GM12865 (cell line): ENCODE results near the gene PEX11G.

Experiments
- DNase-seq: peaks from one replicate; pipeline ENCODE4 v3.0.0; 2010; ENCODE audit warnings: low read depth
- H3K4me3 ChIP-seq: 2 replicates; pipeline ENCODE4 v1.5.1; 2011; ENCODE audit warnings: mild to moderate bottlenecking, low read depth, low read length, control low read depth
- CTCF ChIP-seq: IDR thresholded peaks from 2 replicates; pipeline ENCODE4 v1.5.1; 2011; ENCODE audit warnings: low read length, control low read depth, low read depth, inconsistent platforms; ENCODE audit not compliant: insufficient read depth; ENCODE audit errors: missing control alignments

Gene PEX11G

GRCh38 chr19:7519361-7520130, 30.7 kb upstream of the PEX11G start:
- no peak overlapping the region for H3K4me3 ChIP-seq
- no peak for DNase-seq
- no peak for TF ChIP-seq CTCF

- no peak for TF ChIP-seq CTCF
- no peak for DNase-seq
- H3K4me3 ChIP-seq = no peak overlapping the region
These were observed 28.0 kb upstream of the PEX11G start for GRCh38 chr19:7516878-7517277.

- peak overlapping the region; percentile 42 for H3K4me3 ChIP-seq
- no peak for DNase-seq
- TF ChIP-seq CTCF = no peak
These were observed 27.5 kb upstream of the PEX11G start for GRCh38 chr19:7516333-7516732.

- DNase-seq = peak; percentile 54
- TF ChIP-seq CTCF = no peak
- peak within 1 kb of the TSS; percentile 42 for H3K4me3 ChIP-seq
These were observed 26.9 kb upstream of the PEX11G start, which contains the start of gene ZNF358 for GRCh38 chr19:7515645-7516151. TSS of gene ZNF358 (plus strand) at chr19:7516103. CDS start at chr19:7519243, 3,140 bp downstream.

- no peak for TF ChIP-seq CTCF
- DNase-seq = no peak
- no peak overlapping the region for H3K4me3 ChIP-seq
These were observed 26.3 kb upstream of the PEX11G start for GRCh38 chr19:7515110-7515644.

DNA sequence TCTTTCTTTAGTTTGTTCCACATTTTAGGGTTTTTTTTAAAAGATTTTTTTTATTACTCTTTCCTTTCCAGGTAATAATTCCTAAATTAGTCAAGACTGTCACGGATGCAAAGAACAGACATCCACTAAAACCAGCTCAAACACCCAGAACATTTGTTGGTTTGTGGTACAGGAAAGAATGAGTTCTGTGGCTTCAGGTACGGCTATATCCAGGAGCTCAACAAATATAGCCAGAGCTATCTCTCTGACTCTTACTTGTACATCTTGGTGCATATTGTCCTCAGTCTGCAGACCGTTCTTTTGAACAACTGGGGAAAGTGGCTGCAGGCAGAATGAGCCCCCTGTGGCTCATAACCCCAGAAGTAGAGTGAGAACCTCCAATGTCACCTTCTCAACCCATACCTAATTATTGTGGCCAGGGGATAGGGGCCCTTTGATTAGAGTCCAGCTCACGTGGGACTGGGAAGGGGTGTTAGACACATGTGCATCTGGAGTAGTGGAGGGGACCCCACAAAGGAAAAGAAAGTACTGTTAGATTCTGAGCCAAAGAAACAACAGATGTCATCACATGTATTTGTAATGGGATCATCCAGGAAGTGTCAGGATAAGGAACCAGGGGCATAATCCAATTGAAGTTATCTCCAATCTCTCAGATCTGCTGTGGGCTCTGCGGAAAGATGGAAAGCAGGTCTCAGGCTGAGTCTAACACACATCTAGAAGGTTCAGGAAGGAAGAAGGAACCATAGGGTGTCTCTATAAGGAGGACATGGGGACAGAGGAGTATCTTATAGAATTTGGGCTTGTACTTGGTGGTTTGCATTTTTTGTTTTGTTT, 25.2 kb upstream of the PEX11G start:
- no peak for DNase-seq
- TF ChIP-seq CTCF = no peak
- no peak overlapping the region for H3K4me3 ChIP-seq
